Activated naive CD4-positive, alpha-beta T cell treated with anti-CD3 and anti-CD28 coated beads, Interleukin-2, amount 50 U/mL, for 24 hours (primary cell): ENCODE data around the gene RBBP9.
A peak's percentile ranks its signal among the peaks of the same experiment; 100 is the strongest.
"Not testable (repeated sequence)": the region's sequence is repeated elsewhere in the genome, so short reads cannot be mapped to it uniquely, and the experiment has no call there.

ENCODE experiments used
- H3K27ac Mint-ChIP-seq: one replicate; pipeline ENCODE4 v1.8.0; 2021; ENCODE audit warnings: mild to moderate bottlenecking, mixed read lengths
- H3K27me3 Mint-ChIP-seq: one replicate; pipeline ENCODE4 v1.8.0; 2021; ENCODE audit warnings: mixed read lengths
- H3K36me3 Mint-ChIP-seq: one replicate; pipeline ENCODE4 v1.8.0; 2021; ENCODE audit warnings: mixed read lengths
- H3K4me1 Mint-ChIP-seq: one replicate; pipeline ENCODE4 v1.8.0; 2021; ENCODE audit warnings: mixed read lengths
- H3K4me3 Mint-ChIP-seq: one replicate; pipeline ENCODE4 v1.8.0; 2021; ENCODE audit warnings: mild to moderate bottlenecking, mixed read lengths
- H3K9me3 Mint-ChIP-seq: one replicate; pipeline ENCODE4 v1.8.0; 2021; ENCODE audit warnings: mixed read lengths

RBBP9 gene

DNA sequence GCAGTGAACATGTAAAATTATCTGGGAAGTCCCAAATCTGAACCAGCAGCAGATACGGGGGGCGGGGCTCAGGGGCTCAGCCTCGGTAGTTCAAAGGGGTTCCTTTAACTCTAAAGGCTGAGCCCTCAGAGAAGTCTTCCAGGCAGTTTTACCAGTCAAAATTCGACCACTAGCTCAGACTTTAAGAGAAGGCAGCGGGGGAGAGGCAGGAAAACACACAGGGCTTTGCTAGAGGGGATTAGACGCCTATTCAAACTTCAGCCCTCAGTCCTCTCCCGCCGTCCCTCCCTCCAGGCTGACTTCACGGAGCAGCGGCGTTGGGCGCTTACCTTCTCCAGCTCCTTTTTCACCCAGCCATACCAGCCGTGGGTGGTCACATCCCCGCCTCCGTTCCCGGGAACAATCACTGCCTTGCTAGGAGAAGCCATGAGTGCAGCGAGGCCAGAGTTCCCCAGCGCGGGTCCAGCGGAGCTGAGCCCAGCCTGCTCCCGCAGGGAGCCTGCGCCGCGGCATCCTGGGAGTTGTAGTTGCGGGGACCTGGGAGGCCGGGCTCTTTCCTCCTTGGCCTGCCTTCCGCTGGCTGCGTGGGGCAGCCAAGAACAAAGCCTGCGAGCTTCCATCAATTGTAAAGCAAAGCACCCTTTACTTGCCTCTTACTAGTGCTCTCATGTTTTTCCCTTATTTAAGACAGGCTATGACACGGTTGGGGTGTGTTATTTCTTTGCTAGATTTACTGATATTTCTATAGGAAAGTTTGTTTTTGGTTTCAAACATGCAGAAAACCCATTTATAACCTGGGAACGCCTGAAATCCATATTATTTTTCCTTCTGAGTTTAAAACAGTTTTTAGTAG is at the start of gene RBBP9:
Gene RBBP9, minus strand, starts transcription at position 486 of the 853 bp plus-strand sequence. Its CDS starts 58 bp downstream, at position 428.
- peaks cover 5% of the 10 kb centered on the region for H3K36me3 Mint-ChIP-seq
- H3K9me3 Mint-ChIP-seq: no peaks in the 10 kb centered on the region
- no peaks in the 10 kb centered on the region for H3K27me3 Mint-ChIP-seq
- peaks cover 11% of the 10 kb centered on the region for H3K4me1 Mint-ChIP-seq
- peak within 1 kb of the TSS; percentile 97 for H3K4me3 Mint-ChIP-seq
- peak within 1 kb of the TSS; percentile 51 for H3K27ac Mint-ChIP-seq

DNA sequence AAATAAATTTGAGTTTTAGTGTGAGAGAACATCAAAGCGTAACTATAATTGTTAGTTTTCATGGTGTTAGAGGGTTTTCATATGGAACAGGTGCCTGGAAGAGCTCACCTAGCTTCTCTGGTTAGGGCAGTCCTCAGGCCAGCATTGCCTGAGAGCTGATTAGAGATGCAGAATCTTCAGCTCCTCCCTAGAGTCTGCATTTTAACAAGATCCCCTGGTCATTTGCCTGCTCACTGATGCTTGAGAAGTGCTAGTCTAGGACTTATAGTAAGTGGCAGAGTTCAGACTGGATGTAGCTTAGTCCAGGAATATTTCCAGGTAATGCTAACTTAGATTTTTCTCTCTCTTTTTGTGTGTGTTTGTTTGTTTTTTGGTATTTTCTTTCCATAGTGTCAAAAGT is 48.5 kb upstream of the RBBP9 start:
- no peaks in the 10 kb centered on the region for H3K27me3 Mint-ChIP-seq
- no peaks in the 10 kb centered on the region for H3K9me3 Mint-ChIP-seq
- H3K4me1 Mint-ChIP-seq: peaks cover 3% of the 10 kb centered on the region
- H3K27ac Mint-ChIP-seq: no peak overlapping the region
- no peak overlapping the region for H3K4me3 Mint-ChIP-seq
- peaks cover 29% of the 10 kb centered on the region for H3K36me3 Mint-ChIP-seq

DNA sequence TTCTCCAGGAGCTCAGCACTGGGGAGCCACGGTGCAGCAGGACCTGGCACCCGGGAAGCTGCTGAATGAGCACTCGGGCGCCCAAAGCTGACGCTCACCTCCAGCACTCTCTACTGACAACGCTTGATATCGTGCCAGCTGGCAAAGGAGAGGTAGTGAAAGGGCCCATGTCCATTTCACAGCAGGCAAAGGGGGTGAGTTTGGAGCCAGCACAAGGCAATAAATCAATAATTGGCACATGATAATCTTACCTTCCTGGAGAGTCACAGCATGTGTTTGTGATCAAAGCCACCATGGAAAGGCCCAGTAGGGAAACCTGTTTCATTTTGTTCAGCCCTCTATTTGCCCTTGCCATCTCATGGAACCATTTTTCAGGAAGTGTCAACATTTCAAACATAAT is 46.9 kb upstream of the RBBP9 start:
- Mint-ChIP-seq H3K27ac (no peak overlapping the region), H3K4me1 (peaks cover 3% of the 10 kb centered on the region), H3K27me3 (no peaks in the 10 kb centered on the region), H3K36me3 (peaks cover 32% of the 10 kb centered on the region), H3K4me3 (no peak overlapping the region), H3K9me3 (no peaks in the 10 kb centered on the region)

DNA sequence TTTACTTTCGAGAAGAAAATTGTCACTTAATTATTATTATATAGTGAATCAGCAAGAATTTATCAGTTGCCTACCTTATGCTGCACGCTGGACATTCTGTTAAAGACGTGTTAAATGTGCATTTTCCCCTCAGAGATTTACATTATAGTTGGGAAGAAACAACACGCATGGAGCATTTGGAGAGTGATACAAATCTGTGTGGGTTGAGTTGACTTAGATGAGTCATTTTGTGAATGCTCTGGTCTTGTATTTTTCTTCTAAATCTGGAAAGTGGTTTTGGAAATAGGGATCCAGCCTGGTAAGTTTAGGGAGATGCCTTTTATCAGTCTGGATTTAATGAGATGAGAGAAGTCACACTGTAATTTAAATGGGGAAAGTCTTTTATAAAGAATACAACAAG is 46.2 kb upstream of the RBBP9 start:
- Mint-ChIP-seq H3K4me3 (no peak overlapping the region), H3K27me3 (no peaks in the 10 kb centered on the region), H3K4me1 (peaks cover 3% of the 10 kb centered on the region), H3K9me3 (no peaks in the 10 kb centered on the region), H3K27ac (no peak overlapping the region), H3K36me3 (peaks cover 30% of the 10 kb centered on the region)

DNA sequence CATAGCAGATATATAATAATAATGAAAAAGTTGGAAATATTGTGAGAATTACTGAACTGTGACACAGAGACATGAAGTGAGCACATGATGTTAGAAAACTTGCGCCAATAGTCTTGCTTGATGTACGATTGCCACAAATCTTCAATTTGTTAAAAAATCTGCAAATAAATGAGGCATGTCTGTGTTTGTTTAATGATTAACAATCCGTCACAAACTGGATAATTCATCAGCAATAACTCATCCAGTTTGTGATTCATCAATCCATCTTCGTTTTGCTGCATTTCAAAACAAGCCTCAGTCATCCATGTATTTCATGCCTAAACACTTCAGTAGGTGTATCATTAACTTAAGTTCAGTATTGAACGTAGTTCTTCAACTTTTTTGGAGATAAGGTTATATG is 44.7 kb upstream of the RBBP9 start:
- peaks cover 34% of the 10 kb centered on the region for H3K36me3 Mint-ChIP-seq
- peaks cover 3% of the 10 kb centered on the region for H3K4me1 Mint-ChIP-seq
- H3K27ac Mint-ChIP-seq: no peak overlapping the region
- H3K4me3 Mint-ChIP-seq: no peak overlapping the region
- no peaks in the 10 kb centered on the region for H3K9me3 Mint-ChIP-seq
- H3K27me3 Mint-ChIP-seq: no peaks in the 10 kb centered on the region

DNA sequence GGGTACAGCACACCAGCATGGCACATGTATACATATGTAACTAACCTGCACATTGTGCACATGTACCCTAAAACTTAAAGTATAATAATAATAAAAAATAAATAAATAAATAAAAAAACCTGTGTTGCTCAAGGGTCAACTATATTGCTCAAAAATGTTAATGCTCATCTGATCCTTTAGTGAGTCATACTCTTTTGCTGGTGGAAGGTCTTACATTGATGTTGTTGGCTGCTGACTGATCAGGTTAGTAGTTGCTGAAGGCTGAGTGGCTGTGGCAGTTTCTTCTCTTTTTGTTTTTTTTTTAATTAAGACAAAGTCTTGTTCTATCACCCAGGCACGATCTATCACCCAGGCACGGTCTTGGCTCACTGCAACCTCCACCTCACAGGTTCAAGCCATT is 40.6 kb upstream of the RBBP9 start:
- H3K4me1 Mint-ChIP-seq: peaks cover 3% of the 10 kb centered on the region
- no peaks in the 10 kb centered on the region for H3K9me3 Mint-ChIP-seq
- H3K27me3 Mint-ChIP-seq: no peaks in the 10 kb centered on the region
- H3K27ac Mint-ChIP-seq: no peak overlapping the region
- H3K36me3 Mint-ChIP-seq: peaks cover 27% of the 10 kb centered on the region
- no peak overlapping the region for H3K4me3 Mint-ChIP-seq

DNA sequence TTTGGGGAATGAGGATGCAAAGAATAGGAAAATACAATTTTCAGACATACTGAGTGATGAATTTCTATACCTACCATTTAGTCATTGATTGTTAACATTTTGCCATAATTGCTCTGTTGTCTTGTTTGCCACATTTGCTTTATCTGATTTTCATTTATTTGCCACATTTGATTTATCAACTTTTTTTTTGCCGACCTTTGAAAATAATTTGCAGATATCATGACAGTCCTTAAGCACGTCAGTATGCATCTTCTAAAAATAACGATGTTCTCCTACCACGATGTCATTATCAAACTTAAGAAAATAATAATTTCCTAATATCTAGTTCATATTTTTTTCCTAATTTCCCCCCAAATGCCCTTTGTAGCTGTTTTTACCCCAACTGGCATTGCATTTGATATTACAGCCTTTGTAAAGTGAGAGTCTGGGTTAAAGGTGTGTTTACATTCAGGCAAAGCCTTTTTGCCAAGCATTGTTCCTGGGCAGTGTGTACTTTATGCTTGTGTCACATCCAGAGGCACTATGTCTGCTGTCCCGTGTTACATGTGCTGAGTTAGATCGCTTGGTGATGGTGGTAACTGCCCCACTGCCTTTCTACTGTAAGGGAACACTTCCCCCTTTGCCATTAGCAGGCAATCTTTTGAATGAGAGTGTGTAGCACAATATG is 37.1 kb upstream of the RBBP9 start:
- Mint-ChIP-seq H3K27me3 (no peaks in the 10 kb centered on the region), H3K4me1 (no peaks in the 10 kb centered on the region), H3K4me3 (no peak overlapping the region), H3K27ac (no peak overlapping the region), H3K9me3 (no peaks in the 10 kb centered on the region), H3K36me3 (peaks cover 24% of the 10 kb centered on the region)

DNA sequence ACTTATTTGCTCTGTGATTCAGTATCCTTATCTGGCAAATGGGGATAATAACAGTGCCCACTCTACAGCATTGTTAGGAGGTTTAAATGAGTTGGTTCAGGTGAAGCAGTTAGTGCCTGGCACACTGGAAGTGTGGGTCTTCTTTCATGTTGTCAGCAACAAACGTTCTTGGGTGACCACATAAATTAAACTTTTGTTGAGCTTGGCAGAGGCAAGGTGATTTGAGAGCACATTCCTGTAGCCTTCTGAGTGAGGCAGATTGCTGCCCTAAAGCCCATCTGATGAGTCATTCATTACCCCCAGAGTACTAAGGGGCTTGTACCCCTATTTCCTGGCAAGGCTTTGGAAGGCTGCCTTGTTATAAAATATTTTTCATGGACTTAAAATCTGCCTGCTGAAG is 36.5 kb upstream of the RBBP9 start:
- H3K36me3 Mint-ChIP-seq: peaks cover 28% of the 10 kb centered on the region
- H3K27me3 Mint-ChIP-seq: no peaks in the 10 kb centered on the region
- no peak overlapping the region for H3K27ac Mint-ChIP-seq
- H3K4me3 Mint-ChIP-seq: no peak overlapping the region
- no peaks in the 10 kb centered on the region for H3K4me1 Mint-ChIP-seq
- no peaks in the 10 kb centered on the region for H3K9me3 Mint-ChIP-seq

DNA sequence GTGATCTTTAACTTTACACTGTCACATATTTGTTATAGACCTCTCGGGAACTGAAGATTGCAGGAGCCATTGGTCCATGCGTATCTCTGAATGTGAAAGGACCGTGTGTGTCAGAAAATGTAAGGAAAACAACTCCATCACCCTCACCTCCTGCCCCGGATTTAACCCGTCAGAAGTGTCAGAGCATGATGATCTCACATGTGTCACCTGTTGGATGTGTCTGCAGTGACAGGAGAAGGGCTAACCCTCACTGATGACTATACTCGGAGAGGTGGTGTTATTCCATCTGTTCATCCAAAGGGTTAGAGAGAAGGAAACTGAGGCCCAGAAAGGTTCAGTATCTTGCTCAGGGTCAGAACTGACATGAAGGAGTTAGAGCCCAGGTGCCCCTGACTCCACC is 35.6 kb upstream of the RBBP9 start:
- Mint-ChIP-seq H3K4me3 (no peak overlapping the region), H3K27ac (no peak overlapping the region), H3K36me3 (peaks cover 28% of the 10 kb centered on the region), H3K9me3 (no peaks in the 10 kb centered on the region), H3K4me1 (no peaks in the 10 kb centered on the region), H3K27me3 (no peaks in the 10 kb centered on the region)

DNA sequence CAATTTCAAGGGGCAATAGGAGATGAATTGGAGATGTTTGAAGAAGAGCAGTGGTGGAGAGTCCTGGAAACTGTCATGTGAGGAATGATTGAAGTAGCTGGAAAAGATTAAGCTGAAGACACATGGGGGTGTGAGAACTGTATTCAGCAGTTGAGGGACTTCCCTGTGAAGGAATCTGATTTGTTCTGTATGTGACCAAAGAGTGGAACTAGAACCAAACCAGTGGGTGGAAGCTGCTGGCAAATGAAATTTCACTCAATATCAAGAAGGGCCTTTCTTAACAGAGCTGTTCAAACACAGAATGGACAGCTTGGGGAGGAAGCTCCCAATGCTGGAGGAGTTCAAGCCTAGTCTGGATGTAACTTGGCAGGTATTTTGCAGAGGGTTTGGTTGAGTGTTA is 32.0 kb upstream of the RBBP9 start:
- H3K27me3 Mint-ChIP-seq: no peaks in the 10 kb centered on the region
- no peaks in the 10 kb centered on the region for H3K4me1 Mint-ChIP-seq
- no peaks in the 10 kb centered on the region for H3K9me3 Mint-ChIP-seq
- peak overlapping the region; percentile 36 for H3K27ac Mint-ChIP-seq
- H3K36me3 Mint-ChIP-seq: peaks cover 28% of the 10 kb centered on the region
- no peak overlapping the region for H3K4me3 Mint-ChIP-seq

DNA sequence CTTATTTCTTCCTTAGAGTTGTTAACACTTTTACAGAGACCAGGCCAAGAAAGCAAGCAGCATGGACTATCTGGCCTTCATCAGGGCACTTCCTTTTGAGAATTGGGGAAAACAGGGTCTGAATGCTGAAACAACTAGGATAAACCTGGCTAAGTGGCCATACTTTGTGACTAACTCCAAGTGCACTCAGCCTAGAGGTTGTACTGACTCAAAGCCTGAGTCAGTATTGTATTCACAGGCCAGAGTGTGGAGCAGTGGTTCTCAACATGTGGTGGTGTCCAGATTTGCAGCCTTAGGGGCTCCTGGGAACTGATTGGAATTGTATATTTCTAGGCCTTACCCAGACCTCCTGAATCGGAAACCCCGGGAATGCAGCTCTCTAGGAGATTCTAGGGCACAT is 30.8 kb upstream of the RBBP9 start:
- H3K27ac Mint-ChIP-seq: no peak overlapping the region
- no peak overlapping the region for H3K4me3 Mint-ChIP-seq
- no peaks in the 10 kb centered on the region for H3K4me1 Mint-ChIP-seq
- H3K36me3 Mint-ChIP-seq: peaks cover 28% of the 10 kb centered on the region
- no peaks in the 10 kb centered on the region for H3K27me3 Mint-ChIP-seq
- H3K9me3 Mint-ChIP-seq: no peaks in the 10 kb centered on the region

DNA sequence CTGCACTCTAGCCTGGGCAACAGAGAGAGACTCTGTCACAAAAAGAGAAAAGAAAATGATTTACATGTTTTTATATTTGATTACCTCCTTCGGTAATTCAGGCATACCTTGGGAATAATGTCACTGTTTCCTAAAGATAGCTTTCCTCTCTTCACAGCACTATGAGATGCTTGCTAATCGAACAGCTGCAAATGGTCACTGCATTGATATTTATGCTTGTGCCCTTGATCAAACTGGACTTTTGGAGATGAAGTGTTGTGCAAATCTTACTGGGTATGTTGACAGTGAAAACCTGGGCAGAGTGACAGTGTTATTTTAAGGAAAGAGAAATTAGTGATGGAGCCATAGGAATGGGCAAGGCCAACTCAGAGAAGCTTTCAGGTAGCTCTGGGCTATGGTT is 30.3 kb upstream of the RBBP9 start:
- no peaks in the 10 kb centered on the region for H3K27me3 Mint-ChIP-seq
- H3K4me1 Mint-ChIP-seq: no peaks in the 10 kb centered on the region
- H3K4me3 Mint-ChIP-seq: no peak overlapping the region
- no peaks in the 10 kb centered on the region for H3K9me3 Mint-ChIP-seq
- H3K27ac Mint-ChIP-seq: no peak overlapping the region
- H3K36me3 Mint-ChIP-seq: peaks cover 25% of the 10 kb centered on the region

DNA sequence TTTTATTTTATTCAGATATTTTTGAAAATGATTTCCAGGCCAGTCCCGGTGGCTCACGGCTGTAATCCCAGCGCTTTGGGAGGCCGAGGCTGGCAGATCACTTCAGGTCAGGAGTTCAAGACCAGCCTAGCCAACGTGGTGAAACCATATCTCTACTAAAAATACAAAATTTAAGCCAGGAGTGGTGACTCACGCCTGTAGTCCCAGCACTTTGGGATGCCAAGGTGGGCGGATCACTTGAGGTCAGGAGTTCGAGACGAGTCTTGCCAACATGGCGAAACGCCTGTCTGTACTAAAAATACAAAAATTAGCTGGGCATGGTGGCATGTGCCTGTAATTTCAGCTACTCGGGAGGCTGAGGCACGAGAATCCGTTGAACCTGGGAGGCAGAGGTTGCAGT is 29.7 kb upstream of the RBBP9 start:
- H3K36me3 Mint-ChIP-seq: peaks cover 22% of the 10 kb centered on the region
- not testable (repeated sequence) for H3K4me3 Mint-ChIP-seq, H3K27me3 Mint-ChIP-seq, H3K27ac Mint-ChIP-seq, H3K4me1 Mint-ChIP-seq, H3K9me3 Mint-ChIP-seq

DNA sequence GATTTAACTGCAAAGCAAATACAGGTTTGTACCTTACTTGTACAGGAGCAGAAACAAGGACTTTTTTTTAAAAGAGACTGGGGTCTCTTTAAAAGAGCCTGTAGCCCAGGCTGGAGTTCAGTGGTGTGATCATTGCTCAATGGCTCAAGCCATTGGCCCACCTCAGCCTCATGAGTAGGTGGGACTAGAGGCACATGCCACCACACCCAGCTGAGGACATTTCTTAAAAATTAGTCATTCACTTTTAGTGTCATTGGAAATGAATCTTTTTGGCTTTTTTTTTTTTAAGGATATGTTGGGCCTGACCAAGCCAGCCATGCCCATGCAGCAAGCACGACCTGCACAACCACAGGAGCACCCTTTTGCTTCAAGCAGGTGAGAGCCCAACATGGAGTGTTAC is 27.6 kb upstream of the RBBP9 start:
- Mint-ChIP-seq H3K36me3 (peaks cover 19% of the 10 kb centered on the region), H3K27me3 (no peaks in the 10 kb centered on the region), H3K27ac (no peak overlapping the region), H3K9me3 (no peaks in the 10 kb centered on the region), H3K4me1 (no peaks in the 10 kb centered on the region), H3K4me3 (no peak overlapping the region)

DNA sequence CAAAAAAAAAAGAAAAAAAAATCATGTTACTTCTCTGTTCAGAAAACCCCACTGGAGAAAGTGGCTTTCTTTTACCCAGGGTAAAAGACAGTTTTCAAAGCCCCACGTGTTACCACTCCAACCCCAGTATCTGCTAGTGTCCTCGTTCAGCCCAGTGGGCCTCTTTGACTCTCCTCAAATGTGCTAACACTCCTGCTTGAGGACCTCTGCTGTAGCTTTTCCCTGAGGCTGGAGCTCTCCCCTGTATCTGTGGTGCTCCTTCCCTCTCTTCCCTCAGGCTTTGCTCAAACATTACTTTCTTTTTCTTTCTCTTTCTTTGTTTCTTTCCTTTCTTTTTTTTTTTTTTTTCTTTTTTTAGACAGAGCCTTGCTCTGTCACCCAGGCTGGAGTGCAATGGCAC is 26.0 kb upstream of the RBBP9 start:
- H3K9me3 Mint-ChIP-seq: no peaks in the 10 kb centered on the region
- H3K4me1 Mint-ChIP-seq: no peaks in the 10 kb centered on the region
- no peaks in the 10 kb centered on the region for H3K27me3 Mint-ChIP-seq
- H3K27ac Mint-ChIP-seq: no peak overlapping the region
- H3K4me3 Mint-ChIP-seq: no peak overlapping the region
- peaks cover 13% of the 10 kb centered on the region for H3K36me3 Mint-ChIP-seq

DNA sequence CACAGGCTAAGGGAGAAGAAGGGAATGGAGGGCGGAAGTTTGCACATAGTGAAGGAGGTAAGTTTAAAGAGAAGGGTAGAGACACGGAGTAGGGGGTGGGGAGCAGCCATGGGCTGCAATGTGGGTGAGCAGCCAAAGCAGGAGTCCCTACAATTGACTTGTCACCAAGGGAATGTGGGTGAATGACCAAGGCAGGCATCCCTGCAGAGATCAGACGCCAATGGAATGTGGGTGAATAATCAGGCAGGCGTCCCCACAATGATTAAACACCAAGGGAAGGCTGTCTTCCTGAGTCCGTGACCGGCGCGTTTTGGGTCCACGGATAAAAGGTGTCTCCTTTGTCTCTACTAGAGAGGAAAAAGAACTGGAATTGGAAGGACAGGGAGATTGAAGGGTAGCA is 25.0 kb upstream of the RBBP9 start:
- not testable (repeated sequence) for H3K27me3 Mint-ChIP-seq, H3K9me3 Mint-ChIP-seq, H3K36me3 Mint-ChIP-seq, H3K27ac Mint-ChIP-seq, H3K4me1 Mint-ChIP-seq, H3K4me3 Mint-ChIP-seq
